Measurements from ENCODE around the gene CABCOCO1. TPM values are rescaled to one million over a fixed set of nuclear protein-coding genes. Genes with fewer than 3 reads are reported as not detected.

The CABCOCO1 gene
- total RNA-seq, 1 donor from 2014 or later: not detected

- peaks cover 15% of the 10 kb centered on the region for H3K4me1 Mint-ChIP-seq (ENCODE audit: low read depth)
- H3K36me3 Mint-ChIP-seq (ENCODE audit: insufficient read depth): no peaks in the 10 kb centered on the region
- no peak overlapping the region for H3K4me3 Mint-ChIP-seq (ENCODE audit: low read depth)
- no peak for TF ChIP-seq CTCF (IDR thresholded peaks at IDR 0.05; ENCODE audit: unreplicated experiment)
- DNase-seq (ENCODE audit: low spot score, unreplicated experiment): no peak
- no peaks in the 10 kb centered on the region for H3K9me3 Mint-ChIP-seq (ENCODE audit: low read depth)
- H3K27ac Mint-ChIP-seq: no peak overlapping the region
- no peaks in the 10 kb centered on the region for H3K27me3 Mint-ChIP-seq
Measured at GRCh38 chr10:61640856-61641255, 21.9 kb upstream of the CABCOCO1 start.

GRCh38 chr10:61642150-61642571 is 20.6 kb upstream of the CABCOCO1 start:
- Mint-ChIP-seq H3K4me1 (ENCODE audit: low read depth) (peaks cover 15% of the 10 kb centered on the region), H3K27me3 (no peaks in the 10 kb centered on the region), H3K27ac (no peak overlapping the region), H3K4me3 (ENCODE audit: low read depth) (no peak overlapping the region), H3K9me3 (ENCODE audit: low read depth) (no peaks in the 10 kb centered on the region), H3K36me3 (ENCODE audit: insufficient read depth) (no peaks in the 10 kb centered on the region)
- TF ChIP-seq CTCF (IDR thresholded peaks at IDR 0.05; ENCODE audit: unreplicated experiment): no peak
- no peak for DNase-seq (ENCODE audit: low spot score, unreplicated experiment)

GRCh38 chr10:61642676-61643075 is 20.1 kb upstream of the CABCOCO1 start:
- H3K27ac Mint-ChIP-seq: no peak overlapping the region
- no peak overlapping the region for H3K4me3 Mint-ChIP-seq (ENCODE audit: low read depth)
- peaks cover 15% of the 10 kb centered on the region for H3K4me1 Mint-ChIP-seq (ENCODE audit: low read depth)
- TF ChIP-seq CTCF (IDR thresholded peaks at IDR 0.05; ENCODE audit: unreplicated experiment): no peak
- no peaks in the 10 kb centered on the region for H3K27me3 Mint-ChIP-seq
- H3K36me3 Mint-ChIP-seq (ENCODE audit: insufficient read depth): no peaks in the 10 kb centered on the region
- no peak for DNase-seq (ENCODE audit: low spot score, unreplicated experiment)
- no peaks in the 10 kb centered on the region for H3K9me3 Mint-ChIP-seq (ENCODE audit: low read depth)

GRCh38 chr10:61643316-61643751 is 19.4 kb upstream of the CABCOCO1 start:
- Mint-ChIP-seq H3K4me1 (ENCODE audit: low read depth) (peaks cover 15% of the 10 kb centered on the region), H3K36me3 (ENCODE audit: insufficient read depth) (no peaks in the 10 kb centered on the region), H3K4me3 (ENCODE audit: low read depth) (no peak overlapping the region), H3K27me3 (no peaks in the 10 kb centered on the region), H3K27ac (no peak overlapping the region), H3K9me3 (ENCODE audit: low read depth) (no peaks in the 10 kb centered on the region)
- TF ChIP-seq CTCF (IDR thresholded peaks at IDR 0.05; ENCODE audit: unreplicated experiment): no peak
- no peak for DNase-seq (ENCODE audit: low spot score, unreplicated experiment)

GRCh38 chr10:61653699-61654098 is 9.0 kb upstream of the CABCOCO1 start:
- no peak for DNase-seq (ENCODE audit: low spot score, unreplicated experiment)
- Mint-ChIP-seq H3K4me1 (ENCODE audit: low read depth) (peaks cover 5% of the 10 kb centered on the region), H3K36me3 (ENCODE audit: insufficient read depth) (peaks cover 1% of the 10 kb centered on the region), H3K27ac (no peak overlapping the region), H3K27me3 (no peaks in the 10 kb centered on the region), H3K4me3 (ENCODE audit: low read depth) (no peak overlapping the region), H3K9me3 (ENCODE audit: low read depth) (peaks cover 8% of the 10 kb centered on the region)
- TF ChIP-seq CTCF (IDR thresholded peaks at IDR 0.05; ENCODE audit: unreplicated experiment): no peak

Data from progenitor cell of endocrine pancreas (in vitro differentiated cells).